Caco-2 (cell line): ENCODE measurements around the gene IPO13. TPM values are rescaled to one million over a fixed set of nuclear protein-coding genes. Genes with fewer than 3 reads are reported as not detected.

Experiments
- BruUV-seq: library from RNA; stranded (reverse); fragments of 400-500 nt; replicated peaks from 2 replicates; lab custom pipeline; 2021; lab: Mats Ljungman, UMichigan
- CTCF ChIA-PET: fragments of 300-600 bp; sonication (Branson Sonifier 250); formaldehyde crosslinking; loops from one replicate; lab custom pipeline; 2022; ENCODE audit warnings: antibody characterized with exemption; lab: Charles Lee
- POLR2A ChIA-PET: fragments of 300-600 bp; sonication (Branson Sonifier 250); formaldehyde crosslinking; loops from one replicate; lab custom pipeline; 2022; ENCODE audit warnings: antibody characterized with exemption; lab: Charles Lee
- DNase-seq, 2 experiments: peaks; one replicate each; pipeline versions ENCODE4 v3.0.0 to v3.0.0-alpha.2; 2020 to 2022
- H3K27me3 ChIP-seq: replicated peaks from 2 replicates; pipeline ENCODE4 v1.6.0; 2011; ENCODE audit warnings: low read length; ENCODE audit not compliant: control insufficient read depth, insufficient read depth
- H3K36me3 ChIP-seq: 2 replicates; pipeline ENCODE4 v1.5.1; 2011; ENCODE audit warnings: low read length; ENCODE audit not compliant: control insufficient read depth, insufficient read depth
- H3K4me1 ChIP-seq: fragments of 250-450 bp; sonication (Bioruptor Pico); 2 replicates; pipeline ENCODE4 v1.5.1; 2020; ENCODE audit warnings: mild to moderate bottlenecking
- H3K4me3 ChIP-seq: 2 replicates; pipeline ENCODE4 v1.5.1; 2011; ENCODE audit warnings: low read depth, mild to moderate bottlenecking, control low read depth, low read length
- H3K9me3 ChIP-seq: fragments of 250-450 bp; sonication (Bioruptor Pico); 2 replicates; pipeline ENCODE4 v1.5.1; 2020; ENCODE audit warnings: mild to moderate bottlenecking, moderate library complexity
- H3K27ac Mint-ChIP-seq: one replicate; pipeline ENCODE4 v1.8.0; 2022; ENCODE audit warnings: mixed read lengths; ENCODE audit not compliant: unreplicated experiment
- H3K27me3 Mint-ChIP-seq: one replicate; pipeline ENCODE4 v1.8.0; 2022; ENCODE audit warnings: mixed read lengths; ENCODE audit not compliant: insufficient read depth, unreplicated experiment
- H3K36me3 Mint-ChIP-seq: one replicate; pipeline ENCODE4 v1.8.0; 2022; ENCODE audit warnings: mild to moderate bottlenecking, mixed read lengths; ENCODE audit not compliant: insufficient read depth, unreplicated experiment
- H3K4me1 Mint-ChIP-seq: one replicate; pipeline ENCODE4 v1.8.0; 2022; ENCODE audit warnings: low read depth, mixed read lengths; ENCODE audit not compliant: unreplicated experiment
- H3K4me3 Mint-ChIP-seq: one replicate; pipeline ENCODE4 v1.8.0; 2022; ENCODE audit warnings: mild to moderate bottlenecking, moderate library complexity, mixed read lengths; ENCODE audit not compliant: unreplicated experiment
- H3K9me3 Mint-ChIP-seq: one replicate; pipeline ENCODE4 v1.8.0; 2022; ENCODE audit warnings: mixed read lengths; ENCODE audit not compliant: unreplicated experiment
- intact Hi-C: fragments of 100-400 bp; cut with micrococcal nuclease; formaldehyde crosslinking; loops from one replicate; pipeline ENCODE4 v1.10.0; 2022; ENCODE audit not compliant: unreplicated experiment
- total RNA-seq: library from RNA; stranded (reverse); gene quantifications from 2 replicates; pipeline ENCODE4 v1.2.3, GENCODE V29; 2022
- TF ChIP-seq, protein P1 (sequence below), 2 experiments: fragments of 200-600 bp in 1 of 2; IDR thresholded peaks; 1 replicate in 1 of 2; 2 replicates in 1 of 2; pipeline versions ENCODE4 v1.5.1 to v1.8.0; 2011 to 2022; ENCODE audit warnings: antibody characterized with exemption in 1 of 2, control low read depth in 1 of 2, inconsistent platforms in 1 of 2, low read depth in 1 of 2, low read length in 1 of 2, mild to moderate bottlenecking in 1 of 2, moderate library complexity in 1 of 2; ENCODE audit not compliant: insufficient read depth in 1 of 2, severe bottlenecking in 1 of 2, unreplicated experiment in 1 of 2

Gene IPO13
- total RNA-seq, 1 experiment from 2014 or later: 14.1 TPM

DNA sequence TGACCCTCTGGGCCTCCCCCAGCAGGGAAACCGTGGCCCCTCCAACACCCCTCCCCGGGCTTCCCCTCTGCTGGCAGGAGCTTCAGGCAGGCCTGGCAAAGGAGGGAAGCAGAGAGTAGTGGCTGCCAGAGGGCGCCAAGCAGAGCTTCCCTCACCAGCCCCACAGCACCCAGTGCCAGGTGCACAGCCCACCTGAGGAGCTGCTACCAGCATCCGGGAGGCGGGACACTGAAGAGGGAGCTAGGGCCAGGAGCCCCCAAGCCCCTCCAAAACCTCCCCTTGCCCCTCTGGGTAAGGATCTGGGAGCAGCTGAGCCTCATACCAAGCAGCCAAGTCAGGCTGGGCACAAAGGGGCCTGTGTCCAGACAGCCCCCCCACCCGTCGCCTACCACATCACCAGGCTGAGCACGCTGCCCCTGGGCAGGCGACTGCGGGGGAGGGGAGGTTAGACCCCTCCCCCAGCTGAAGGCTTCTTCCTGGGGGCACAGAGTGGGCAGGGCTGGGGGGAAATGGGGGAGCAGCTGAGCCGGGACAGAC lies 64.3 kb downstream of the IPO13 start:
- Histone ChIP-seq H3K36me3 (no peaks in the 10 kb centered on the region), H3K27me3 (no peaks in the 10 kb centered on the region), H3K9me3 (no peaks in the 10 kb centered on the region), H3K4me3 (no peak overlapping the region), H3K4me1 (no peaks in the 10 kb centered on the region)
- ChIA-PET CTCF (interaction anchor here (1.2 kb wide), 1 partner anchor 25 kb away, joined by 3 read pairs; no protein-coding TSS in a partner anchor), POLR2A (no interaction called here)
- Mint-ChIP-seq H3K4me1 (no peaks in the 10 kb centered on the region), H3K4me3 (no peak overlapping the region), H3K9me3 (no peaks in the 10 kb centered on the region), H3K27me3 (no peaks in the 10 kb centered on the region), H3K27ac (no peak overlapping the region), H3K36me3 (peaks cover 13% of the 10 kb centered on the region)
- no peak for DNase-seq
- intact Hi-C loops: no loop called here
- BruUV-seq: no TSS peak
- TF ChIP-seq, protein P1, sequence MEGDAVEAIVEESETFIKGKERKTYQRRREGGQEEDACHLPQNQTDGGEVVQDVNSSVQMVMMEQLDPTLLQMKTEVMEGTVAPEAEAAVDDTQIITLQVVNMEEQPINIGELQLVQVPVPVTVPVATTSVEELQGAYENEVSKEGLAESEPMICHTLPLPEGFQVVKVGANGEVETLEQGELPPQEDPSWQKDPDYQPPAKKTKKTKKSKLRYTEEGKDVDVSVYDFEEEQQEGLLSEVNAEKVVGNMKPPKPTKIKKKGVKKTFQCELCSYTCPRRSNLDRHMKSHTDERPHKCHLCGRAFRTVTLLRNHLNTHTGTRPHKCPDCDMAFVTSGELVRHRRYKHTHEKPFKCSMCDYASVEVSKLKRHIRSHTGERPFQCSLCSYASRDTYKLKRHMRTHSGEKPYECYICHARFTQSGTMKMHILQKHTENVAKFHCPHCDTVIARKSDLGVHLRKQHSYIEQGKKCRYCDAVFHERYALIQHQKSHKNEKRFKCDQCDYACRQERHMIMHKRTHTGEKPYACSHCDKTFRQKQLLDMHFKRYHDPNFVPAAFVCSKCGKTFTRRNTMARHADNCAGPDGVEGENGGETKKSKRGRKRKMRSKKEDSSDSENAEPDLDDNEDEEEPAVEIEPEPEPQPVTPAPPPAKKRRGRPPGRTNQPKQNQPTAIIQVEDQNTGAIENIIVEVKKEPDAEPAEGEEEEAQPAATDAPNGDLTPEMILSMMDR (IDR thresholded peaks at IDR 0.05; ENCODE audit: insufficient read depth in 1 of 2, low read depth in 1 of 2, low read length in 1 of 2, severe bottlenecking in 1 of 2, unreplicated experiment in 1 of 2): no peak

DNA sequence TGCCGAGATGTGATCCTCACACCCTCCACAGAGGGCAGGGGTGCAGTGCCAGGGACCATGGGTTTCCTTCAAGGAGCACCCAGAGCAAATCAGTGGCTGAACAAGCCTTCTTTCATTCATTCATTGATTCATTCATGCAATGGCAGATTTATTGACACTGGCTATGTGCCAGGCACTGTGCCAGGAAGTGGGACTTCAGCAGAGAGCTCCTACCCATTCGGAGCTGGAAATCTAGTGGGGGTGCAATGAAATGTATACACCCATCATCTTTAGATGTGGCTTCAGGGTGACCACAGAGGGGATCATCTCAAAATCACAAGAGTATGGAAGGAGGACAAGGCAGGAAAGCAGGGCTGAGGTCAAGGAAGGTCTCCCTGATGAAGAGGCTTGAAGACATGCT lies 65.7 kb downstream of the IPO13 start:
- no peaks in the 10 kb centered on the region for H3K9me3 ChIP-seq
- POLR2A ChIA-PET: no interaction called here

DNA sequence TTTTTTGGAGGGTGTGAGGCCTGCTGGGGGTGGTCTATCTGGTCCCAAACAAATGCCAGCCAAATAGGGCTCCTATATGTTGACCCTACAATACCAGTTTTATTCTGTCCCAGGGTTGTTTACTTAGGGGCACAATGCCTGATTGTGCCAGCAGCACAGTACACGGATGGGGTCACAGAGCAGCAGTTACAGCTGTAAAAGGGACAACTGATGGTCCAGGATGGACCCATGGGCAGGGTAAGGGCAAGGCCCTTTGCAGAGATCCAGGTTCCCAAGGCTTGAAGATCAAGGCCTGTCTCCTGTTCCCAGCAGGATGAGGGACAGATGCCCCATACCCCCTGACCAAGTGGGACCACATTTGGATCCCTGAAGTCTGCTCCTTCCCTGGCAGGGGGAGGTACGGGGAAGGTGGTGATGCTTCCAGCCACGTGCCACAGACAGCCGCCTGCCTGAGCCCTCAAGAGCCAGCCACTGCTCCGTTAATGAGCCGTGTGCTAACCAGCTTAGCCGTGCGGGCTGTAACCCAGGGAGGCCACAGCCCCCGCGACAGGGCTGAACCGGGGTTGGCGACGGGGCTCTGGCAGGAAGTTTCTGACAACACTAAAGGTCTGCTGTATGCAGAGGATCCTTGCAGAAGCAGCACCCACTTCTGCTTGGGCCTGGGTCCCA lies 66.3 kb downstream of the IPO13 start:
- H3K36me3 ChIP-seq: no peaks in the 10 kb centered on the region
- H3K4me3 ChIP-seq: no peak overlapping the region
- Mint-ChIP-seq H3K27me3 (no peaks in the 10 kb centered on the region), H3K27ac (no peak overlapping the region), H3K36me3 (peaks cover 13% of the 10 kb centered on the region), H3K4me3 (no peak overlapping the region), H3K4me1 (no peaks in the 10 kb centered on the region), H3K9me3 (no peaks in the 10 kb centered on the region)
- DNase-seq: no peak
- H3K4me1 ChIP-seq: no peaks in the 10 kb centered on the region
- no peaks in the 10 kb centered on the region for H3K27me3 ChIP-seq
- TF ChIP-seq, protein P1 (IDR thresholded peaks at IDR 0.05; ENCODE audit: insufficient read depth in 1 of 2, low read depth in 1 of 2, low read length in 1 of 2, severe bottlenecking in 1 of 2, unreplicated experiment in 1 of 2): no peak
- ChIA-PET CTCF (no interaction called here), POLR2A (no interaction called here)
- BruUV-seq: no TSS peak
- no peaks in the 10 kb centered on the region for H3K9me3 ChIP-seq
- intact Hi-C loops: no loop called here

More for the DNA sequence above, 65.7 kb downstream of the IPO13 start:
- CTCF ChIA-PET: no interaction called here
- no peak overlapping the region for H3K27ac Mint-ChIP-seq
- intact Hi-C loops: no loop called here
- H3K4me3 Mint-ChIP-seq: no peak overlapping the region
- TF ChIP-seq, protein P1 (IDR thresholded peaks at IDR 0.05; ENCODE audit: insufficient read depth in 1 of 2, low read depth in 1 of 2, low read length in 1 of 2, severe bottlenecking in 1 of 2, unreplicated experiment in 1 of 2): no peak
- peaks cover 17% of the 10 kb centered on the region for H3K36me3 Mint-ChIP-seq
- no peaks in the 10 kb centered on the region for H3K27me3 Mint-ChIP-seq
- Histone ChIP-seq H3K36me3 (no peaks in the 10 kb centered on the region), H3K4me1 (no peaks in the 10 kb centered on the region), H3K4me3 (no peak overlapping the region), H3K27me3 (no peaks in the 10 kb centered on the region)
- no peak for DNase-seq
- BruUV-seq: no TSS peak
- no peaks in the 10 kb centered on the region for H3K4me1 Mint-ChIP-seq
- H3K9me3 Mint-ChIP-seq: no peaks in the 10 kb centered on the region
